ENCODE measurements around the gene NRSN1.
"Not testable (repeated sequence)": the region's sequence is repeated elsewhere in the genome, so short reads cannot be mapped to it uniquely, and the experiment has no call there.

- not testable (repeated sequence) for TF ChIP-seq JUND (IDR thresholded peaks at IDR 0.05); CTCF (IDR thresholded peaks at IDR 0.05; ENCODE audit: low read depth, low read length, missing input control); RAD21 (IDR thresholded peaks at IDR 0.05); REST (IDR thresholded peaks at IDR 0.05); YY1 (IDR thresholded peaks at IDR 0.05); RXRA (IDR thresholded peaks at IDR 0.05); ZBTB33 (IDR thresholded peaks at IDR 0.05); TAF1 (conservative IDR thresholded peaks at IDR 0.05); HNF4A (conservative IDR thresholded peaks at IDR 0.05); MAX (IDR thresholded peaks at IDR 0.05); FOXA1 (IDR thresholded peaks at IDR 0.05)
These were observed 16.7 kb downstream of the NRSN1 start for GRCh38 chr6:24142733-24143132.

Measured in liver (tissue), 3 donors.